Lower leg skin (tissue), 4 donors: ENCODE measurements around the gene VKORC1L1. TPM values are rescaled to one million over a fixed set of nuclear protein-coding genes. Genes with fewer than 3 reads are reported as not detected.

Source experiments
- DNase-seq, 2 donors: peaks; one replicate each; pipeline ENCODE4 v3.0.0-alpha.2; 2019; ENCODE audit warnings: low spot score in 2 of 2
- H3K4me3 ChIP-seq: fragments of 200-600 bp; sonication (generic); 2 replicates; pipeline ENCODE4 v1.5.1; 2017; ENCODE audit warnings: mild to moderate bottlenecking, low read depth; ENCODE audit not compliant: poor library complexity, severe bottlenecking
- POLR2A ChIP-seq, 2 donors: fragments of 450-650 bp; IDR thresholded peaks; one replicate each; pipeline ENCODE4 v1.6.1; 2016 to 2017; ENCODE audit warnings: antibody characterized with exemption in 2 of 2, mild to moderate bottlenecking in 1 of 2, moderate library complexity in 1 of 2
- WGBS, 2 donors: methylation state at CpG; one replicate each; pipeline ENCODE4 v1.1.5; 2018; 5-methylcytosine and 5-hydroxymethylcytosine counted together
- intact Hi-C: fragments of 100-400 bp; cut with DNase I; formaldehyde crosslinking; loops from one replicate; pipeline ENCODE4 v1.15.0; 2023; ENCODE audit warnings: low total_unique reads
- total RNA-seq, 4 donors: library from RNA; depleted of rRNA; stranded (reverse); fragments of >200 nt; gene quantifications; one replicate each; pipeline ENCODE4 v1.1.0, GENCODE V29; 2016
- TF ChIP-seq, protein P1 (sequence below), 3 donors: fragments of 450-650 bp; IDR thresholded peaks; one replicate each; pipeline ENCODE4 v1.5.1; 2016; ENCODE audit warnings: antibody characterized with exemption in 3 of 3, mild to moderate bottlenecking in 3 of 3, moderate library complexity in 2 of 3

VKORC1L1 gene
- total RNA-seq, 4 donors from 2014 or later = 23.5 to 26.4 (median 25.0) TPM

DNA sequence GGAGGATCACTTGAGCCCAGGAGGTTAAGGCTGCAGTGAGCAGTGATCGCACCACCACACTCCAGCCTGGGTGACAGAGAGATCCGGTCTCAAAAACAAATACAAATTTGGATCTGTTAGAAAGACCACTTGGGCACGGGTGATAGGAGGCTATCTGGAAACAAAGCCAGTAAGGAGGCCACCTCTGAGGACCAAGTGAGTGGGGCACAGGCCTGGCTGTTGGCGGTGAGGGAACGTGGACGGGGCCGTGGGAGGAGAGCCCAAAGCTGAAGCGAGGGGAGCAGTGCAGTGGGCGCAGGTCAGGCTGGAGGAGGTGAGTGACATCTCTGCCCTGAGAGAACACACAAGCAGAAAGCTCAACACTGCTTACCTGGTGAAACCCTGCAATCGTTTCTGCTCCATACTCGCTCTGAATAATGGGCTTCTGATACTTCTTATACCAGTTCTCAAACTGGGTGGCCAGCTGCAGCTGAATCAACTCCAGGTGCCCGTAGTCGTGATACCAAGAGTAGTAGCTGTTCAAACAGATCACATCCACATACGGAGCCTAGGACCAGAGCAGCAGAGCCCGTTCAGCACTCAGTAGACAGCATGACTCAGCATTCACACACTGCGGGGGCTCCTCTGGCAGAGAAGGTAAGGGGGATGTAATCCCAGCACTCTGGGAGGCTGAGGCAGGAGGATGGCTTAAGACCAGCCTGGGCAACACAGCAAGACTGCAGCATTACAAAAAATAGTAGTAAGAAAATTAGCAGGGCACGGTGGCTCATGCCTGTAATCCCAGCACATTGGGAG, 94.7 kb downstream of the VKORC1L1 start:
- DNase-seq = no peak
- intact Hi-C loops = no loop called here
- WGBS, 2 donors = 92 to 94% methylated on average over 17 of the region's 17 CpGs
- TF ChIP-seq POLR2A (IDR thresholded peaks at IDR 0.05) = no peak
- TF ChIP-seq, protein P1, sequence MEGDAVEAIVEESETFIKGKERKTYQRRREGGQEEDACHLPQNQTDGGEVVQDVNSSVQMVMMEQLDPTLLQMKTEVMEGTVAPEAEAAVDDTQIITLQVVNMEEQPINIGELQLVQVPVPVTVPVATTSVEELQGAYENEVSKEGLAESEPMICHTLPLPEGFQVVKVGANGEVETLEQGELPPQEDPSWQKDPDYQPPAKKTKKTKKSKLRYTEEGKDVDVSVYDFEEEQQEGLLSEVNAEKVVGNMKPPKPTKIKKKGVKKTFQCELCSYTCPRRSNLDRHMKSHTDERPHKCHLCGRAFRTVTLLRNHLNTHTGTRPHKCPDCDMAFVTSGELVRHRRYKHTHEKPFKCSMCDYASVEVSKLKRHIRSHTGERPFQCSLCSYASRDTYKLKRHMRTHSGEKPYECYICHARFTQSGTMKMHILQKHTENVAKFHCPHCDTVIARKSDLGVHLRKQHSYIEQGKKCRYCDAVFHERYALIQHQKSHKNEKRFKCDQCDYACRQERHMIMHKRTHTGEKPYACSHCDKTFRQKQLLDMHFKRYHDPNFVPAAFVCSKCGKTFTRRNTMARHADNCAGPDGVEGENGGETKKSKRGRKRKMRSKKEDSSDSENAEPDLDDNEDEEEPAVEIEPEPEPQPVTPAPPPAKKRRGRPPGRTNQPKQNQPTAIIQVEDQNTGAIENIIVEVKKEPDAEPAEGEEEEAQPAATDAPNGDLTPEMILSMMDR (IDR thresholded peaks at IDR 0.05) = no peak
- H3K4me3 ChIP-seq = no peak overlapping the region

DNA sequence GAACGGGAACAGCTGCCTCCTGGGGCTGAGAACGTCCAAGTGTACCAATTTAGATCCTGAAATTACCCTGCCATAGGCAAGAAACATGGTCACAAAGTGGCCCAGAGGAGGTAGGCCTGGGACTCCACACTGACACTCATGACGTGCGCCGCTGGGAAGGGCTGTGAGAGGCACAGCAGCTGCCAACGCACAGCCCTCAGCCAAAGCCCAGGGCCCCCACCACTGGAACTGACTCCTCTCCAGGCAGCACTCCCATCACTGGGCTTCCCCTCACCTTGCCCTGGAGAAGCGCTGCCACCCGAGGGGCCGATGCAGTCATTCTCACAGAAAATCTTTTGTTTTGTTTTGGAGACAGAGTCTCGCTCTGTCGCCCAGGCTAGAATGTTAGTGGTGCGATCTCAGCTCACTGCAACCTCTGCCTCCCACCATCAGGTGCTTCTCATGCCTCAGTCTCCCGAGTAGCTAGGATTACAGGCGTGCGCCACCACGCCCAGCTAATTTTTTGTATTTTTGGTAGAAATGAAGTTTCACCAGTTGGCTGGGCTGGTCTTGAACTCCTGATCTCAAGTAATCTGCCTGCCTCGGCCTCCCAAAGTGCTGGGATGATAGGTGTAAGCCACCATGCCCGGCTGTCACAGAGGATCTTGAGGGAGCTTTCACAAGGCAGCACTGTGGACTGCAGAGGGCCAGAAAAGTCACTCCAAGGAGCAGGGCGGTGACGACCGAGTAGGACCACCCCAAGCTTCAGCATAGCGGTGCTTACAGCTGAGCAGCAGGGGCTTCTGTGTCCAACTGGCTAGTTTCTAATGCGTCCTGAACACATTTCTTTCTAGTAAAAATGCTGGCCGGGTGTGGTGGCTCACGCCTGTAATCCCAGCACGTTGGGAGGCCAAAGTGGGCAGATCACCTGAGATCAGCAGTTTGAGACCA, 95.6 kb downstream of the VKORC1L1 start:
- intact Hi-C loops = no loop called here
- no peak for TF ChIP-seq POLR2A (IDR thresholded peaks at IDR 0.05)
- TF ChIP-seq, protein P1 (IDR thresholded peaks at IDR 0.05) = no peak
- no peak overlapping the region for H3K4me3 ChIP-seq
- WGBS, 2 donors = 94 to 97% methylated on average over 26 of the region's 26 CpGs
- DNase-seq = no peak

DNA sequence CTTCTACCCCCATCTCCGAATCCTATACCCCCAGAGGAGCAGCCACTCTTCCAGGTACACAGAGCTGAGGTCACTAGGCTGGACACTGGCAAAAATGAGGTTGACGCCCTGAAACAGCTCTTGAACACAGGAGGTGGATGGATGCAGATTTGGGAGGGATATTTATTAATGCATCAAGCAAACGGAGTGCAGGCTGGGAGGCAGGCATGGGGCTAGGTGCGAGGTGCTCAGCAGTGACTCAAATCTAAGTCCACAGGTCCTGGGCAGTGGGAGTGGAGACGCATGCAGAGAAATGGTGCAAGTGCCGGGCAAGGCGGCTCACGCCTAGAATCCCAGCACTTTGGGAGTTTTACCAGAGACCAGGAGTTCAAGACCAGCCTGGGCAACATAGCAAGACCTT, 98.1 kb downstream of the VKORC1L1 start:
- TF ChIP-seq, protein P1 (IDR thresholded peaks at IDR 0.05) = no peak
- no peak for TF ChIP-seq POLR2A (IDR thresholded peaks at IDR 0.05)
- no peak overlapping the region for H3K4me3 ChIP-seq
- peak in 1 of 2 donors; percentile 37 for DNase-seq
- 94 to 97% methylated on average over 8 of the region's 8 CpGs for WGBS, 2 donors
- intact Hi-C loops = no loop called here

DNA sequence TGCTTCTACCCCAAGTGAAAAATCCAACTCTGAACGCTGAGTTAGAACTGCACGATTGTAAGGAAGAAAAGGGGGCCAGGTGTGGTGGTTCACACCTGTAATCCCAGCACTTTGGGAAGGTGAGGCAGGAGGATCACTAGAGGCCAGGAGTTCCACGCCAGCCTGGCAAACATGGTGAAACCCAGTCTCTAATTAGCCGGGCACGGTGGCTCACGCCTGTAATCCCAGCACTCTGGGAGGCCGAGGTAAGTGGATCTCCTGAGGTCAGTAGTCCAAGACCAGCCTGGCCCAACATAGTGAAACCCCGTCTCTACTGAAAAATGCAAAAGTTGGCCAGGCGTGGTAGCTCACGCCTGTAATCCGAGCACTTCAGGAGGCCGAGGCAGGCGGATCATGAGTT, 100.1 kb downstream of the VKORC1L1 start:
- intact Hi-C loops = no loop called here
- no peak overlapping the region for H3K4me3 ChIP-seq
- TF ChIP-seq, protein P1 (IDR thresholded peaks at IDR 0.05) = no peak
- no peak for TF ChIP-seq POLR2A (IDR thresholded peaks at IDR 0.05)
- DNase-seq = peak in 1 of 2 donors; percentile 45
- WGBS, 2 donors = 95 to 96% methylated on average over 13 of the region's 13 CpGs

DNA sequence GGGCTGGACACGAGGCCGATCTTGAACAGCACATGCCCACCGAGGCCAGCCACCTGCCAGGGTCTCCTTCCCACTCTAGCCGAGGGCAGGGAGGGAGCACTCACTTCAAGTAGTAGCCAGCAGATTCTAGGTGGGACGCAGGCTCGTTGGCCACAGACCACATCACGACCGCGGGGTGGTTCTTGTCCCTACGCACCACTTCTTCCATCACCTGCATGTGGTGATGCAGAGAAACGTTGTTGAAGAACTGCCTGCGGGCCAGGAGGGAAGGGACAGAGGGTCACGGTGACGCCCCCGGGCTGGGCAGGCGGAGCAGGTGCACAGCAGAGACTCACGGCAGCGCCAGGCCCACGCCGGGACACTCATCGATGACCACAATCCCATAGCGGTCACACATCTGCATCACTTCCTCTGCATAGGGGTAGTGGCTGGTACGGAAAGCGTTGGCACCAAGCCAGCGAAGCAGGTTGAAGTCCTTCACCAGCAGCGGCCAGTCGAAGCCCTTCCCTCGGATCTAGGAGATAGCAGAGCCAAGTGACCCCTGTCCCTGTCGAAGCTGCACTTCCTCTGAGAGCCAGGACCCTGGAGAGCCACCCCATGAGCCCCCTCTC, 101.4 kb downstream of the VKORC1L1 start:
- intact Hi-C loops = no loop called here
- 93 to 95% methylated on average over 29 of the region's 29 CpGs for whole genome bisulfite sequencing, 2 donors
- H3K4me3 ChIP-seq = no peak overlapping the region
- TF ChIP-seq, protein P1 (IDR thresholded peaks at IDR 0.05) = no peak
- peak in 1 of 2 donors; percentile 82 for DNase-seq
